GM21423 (cell line): Measurements from ENCODE around the gene MRTFB.

Source experiments
- ATAC-seq: cut with Tn5 transposase; IDR thresholded peaks from one replicate; pipeline ENCODE4 v1.9.1; 2021; ENCODE audit warnings: mild to moderate bottlenecking, moderate library complexity; ENCODE audit not compliant: unreplicated experiment

The MRTFB gene

GRCh38 chr16:14304891-14305460, 233.9 kb downstream of the MRTFB start:
- ATAC-seq, result no peak

GRCh38 chr16:14306485-14307058, 235.5 kb downstream of the MRTFB start:
- no peak for ATAC-seq

- no peak for ATAC-seq
These were observed 236.0 kb downstream of the MRTFB start for GRCh38 chr16:14307059-14307526.

- ATAC-seq, result no peak
These were observed 236.6 kb downstream of the MRTFB start for GRCh38 chr16:14307527-14308367.

GRCh38 chr16:14308368-14308723, 237.2 kb downstream of the MRTFB start:
- no peak for ATAC-seq

- peak; percentile 24 for ATAC-seq
These were observed 238.1 kb downstream of the MRTFB start for GRCh38 chr16:14309001-14309886.

- no peak for ATAC-seq
These were observed 238.8 kb downstream of the MRTFB start for GRCh38 chr16:14309906-14310305.

GRCh38 chr16:14310519-14310991, 239.4 kb downstream of the MRTFB start:
- ATAC-seq, result peak; percentile 70

- no peak for ATAC-seq
These were observed 243.0 kb downstream of the MRTFB start for GRCh38 chr16:14314116-14314515.

GRCh38 chr16:14315683-14316320, 244.7 kb downstream of the MRTFB start:
- ATAC-seq, result no peak
